GM21717 (cell line): ENCODE results near the gene KCND2.

ENCODE experiments used
- ATAC-seq: cut with Tn5 transposase; IDR thresholded peaks from one replicate; pipeline ENCODE4 v1.9.1; 2021; ENCODE audit warnings: mild to moderate bottlenecking, moderate library complexity; ENCODE audit not compliant: unreplicated experiment

KCND2 gene

DNA sequence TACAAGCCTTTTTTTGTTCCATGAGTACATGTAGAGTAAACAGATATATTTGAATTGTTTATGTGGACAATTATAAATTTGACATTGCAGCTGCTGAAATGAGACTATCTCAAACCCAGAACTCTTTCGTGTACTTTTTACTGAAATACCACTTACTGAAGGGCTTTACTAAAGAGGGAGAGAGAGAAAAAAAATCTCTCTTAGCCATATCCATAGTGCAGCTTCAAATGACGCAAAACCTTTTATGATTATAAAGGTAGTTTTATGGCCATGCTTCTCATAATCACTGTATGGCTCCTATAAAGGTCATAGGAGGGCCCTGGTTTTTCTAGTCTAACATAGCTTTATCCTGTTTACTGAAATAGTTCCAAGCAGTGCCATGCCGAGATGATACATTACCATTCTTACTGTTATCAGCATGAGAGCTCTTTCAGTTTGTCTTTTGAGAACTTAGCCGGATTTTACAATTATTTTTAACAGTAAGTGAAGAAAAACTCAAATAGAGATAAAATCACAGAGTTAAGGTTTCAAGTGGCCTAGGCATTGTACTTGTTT lies 35.1 kb downstream of the KCND2 start:
- no peak for ATAC-seq

DNA sequence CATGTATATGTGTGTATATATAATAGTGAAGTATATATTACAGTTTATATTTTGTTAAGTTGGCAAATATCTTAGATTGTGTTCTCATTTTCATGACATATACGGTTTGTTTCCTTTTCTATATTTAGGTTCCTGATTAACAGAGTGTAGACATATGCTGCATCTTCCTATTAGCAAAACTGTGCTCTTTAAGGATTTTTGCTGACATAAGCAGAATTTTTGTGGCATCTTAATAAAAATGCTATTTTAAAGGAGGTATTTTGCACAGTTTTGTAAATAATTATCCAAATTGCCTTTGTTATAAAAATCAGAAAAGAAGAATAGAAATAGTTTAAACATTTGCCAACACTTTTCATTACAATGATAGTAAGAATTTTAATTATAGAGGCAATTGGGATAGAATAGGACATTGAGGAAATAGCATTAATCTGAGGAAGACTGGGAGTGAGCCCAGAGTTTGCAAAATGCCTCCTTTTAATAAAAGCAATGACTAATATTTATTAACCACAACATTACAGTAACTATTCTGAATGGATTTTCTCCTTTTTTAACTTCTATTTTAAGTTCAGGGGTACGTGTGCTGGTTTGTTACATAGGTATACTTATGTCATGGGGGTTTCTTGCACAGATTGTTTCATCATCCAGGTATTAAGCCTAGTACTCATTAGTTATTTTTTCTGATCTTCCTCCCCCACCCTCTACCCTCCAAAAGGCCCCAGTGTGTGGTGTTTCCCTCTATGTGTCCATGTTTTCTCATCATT lies 38.2 kb downstream of the KCND2 start:
- ATAC-seq = no peak

DNA sequence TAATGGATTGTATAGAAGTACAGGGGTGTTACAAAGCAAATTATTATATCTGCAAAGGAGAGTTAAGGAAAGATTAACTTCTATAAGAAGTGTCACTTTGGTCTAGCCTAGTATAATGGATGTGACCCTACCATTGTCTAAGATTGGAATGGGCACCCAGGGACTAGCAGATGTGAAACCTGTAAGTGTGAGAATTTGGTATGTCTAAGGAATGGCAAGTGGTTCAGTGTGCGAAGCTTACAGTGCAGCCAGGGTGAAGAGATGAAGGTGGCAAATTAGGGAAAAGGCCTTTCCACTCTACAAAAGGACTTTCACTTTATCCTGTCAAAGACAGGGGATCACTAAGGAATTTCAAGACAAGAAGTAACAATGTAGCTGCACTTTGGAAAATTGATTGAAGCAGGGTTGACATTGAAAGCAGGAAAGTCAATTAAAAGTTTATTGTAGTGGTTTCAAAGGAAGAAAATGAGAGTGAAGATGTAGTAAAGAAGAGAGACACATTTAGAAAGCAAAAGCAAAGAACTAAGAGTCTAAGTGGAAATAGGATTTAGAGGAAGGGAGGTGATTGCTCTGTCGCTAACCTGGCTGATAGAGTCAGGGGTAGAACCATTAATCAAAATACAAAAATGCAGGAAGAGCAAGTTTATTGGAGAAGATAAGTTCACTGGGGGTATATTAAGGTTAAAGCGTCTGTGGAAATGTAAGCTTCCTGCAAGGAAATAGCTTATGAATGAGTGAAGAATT lies 47.4 kb downstream of the KCND2 start:
- ATAC-seq = no peak

DNA sequence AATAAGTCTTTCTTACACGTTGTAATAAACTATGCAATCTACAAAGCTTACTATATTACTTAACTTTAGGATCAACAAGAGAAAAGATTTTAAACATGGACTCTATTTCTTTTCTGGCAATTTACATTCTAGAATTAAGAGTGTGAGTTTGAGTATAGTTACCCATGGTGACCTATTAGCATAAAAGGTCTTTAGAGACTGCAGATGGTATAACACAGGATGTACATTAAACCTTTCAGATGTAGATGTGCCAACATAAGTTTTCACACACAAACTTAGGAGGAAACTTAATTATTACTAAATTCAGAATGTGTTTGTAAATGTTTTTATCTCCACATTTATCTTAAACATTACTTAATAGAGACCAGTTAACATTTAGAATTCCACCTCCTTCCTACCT lies 54.1 kb downstream of the KCND2 start:
- ATAC-seq = no peak

DNA sequence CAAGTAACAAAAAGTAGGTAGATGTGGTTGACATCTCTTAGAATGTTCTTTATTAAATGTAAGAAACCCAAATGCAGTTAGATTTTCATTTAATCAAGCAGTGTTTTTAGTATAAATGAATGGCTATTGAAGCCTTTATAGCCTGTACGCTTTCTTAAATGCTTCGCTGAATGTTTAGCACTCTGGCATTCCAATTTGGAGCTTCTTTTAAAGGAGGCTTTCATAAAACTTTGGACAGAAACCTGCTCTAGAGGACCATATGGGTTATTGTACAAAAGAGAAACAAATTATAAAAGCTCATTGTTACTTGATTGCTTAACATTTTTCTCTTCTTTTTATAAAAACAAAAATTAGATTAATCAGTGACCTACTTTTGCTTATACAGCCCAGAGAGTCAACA lies 59.5 kb downstream of the KCND2 start:
- no peak for ATAC-seq

DNA sequence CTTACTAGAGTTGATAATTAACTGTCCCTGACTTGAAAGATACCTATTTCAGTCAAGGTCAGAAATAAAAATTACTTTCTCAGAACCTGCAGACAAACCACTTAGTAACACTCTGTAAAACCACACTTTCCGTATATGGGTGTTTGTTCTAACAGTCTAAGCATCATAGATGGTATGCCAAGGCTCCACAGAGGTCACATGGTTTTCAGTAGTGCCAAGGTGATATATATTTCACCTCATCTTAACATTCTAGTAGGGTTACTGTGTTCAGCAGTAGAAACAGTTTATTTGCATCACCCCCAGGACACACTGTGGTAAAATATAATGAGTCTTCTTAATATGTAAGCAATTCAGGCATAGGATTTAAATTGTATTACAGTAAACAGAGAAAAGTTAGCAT lies 61.5 kb downstream of the KCND2 start:
- peak; percentile 83 for ATAC-seq

DNA sequence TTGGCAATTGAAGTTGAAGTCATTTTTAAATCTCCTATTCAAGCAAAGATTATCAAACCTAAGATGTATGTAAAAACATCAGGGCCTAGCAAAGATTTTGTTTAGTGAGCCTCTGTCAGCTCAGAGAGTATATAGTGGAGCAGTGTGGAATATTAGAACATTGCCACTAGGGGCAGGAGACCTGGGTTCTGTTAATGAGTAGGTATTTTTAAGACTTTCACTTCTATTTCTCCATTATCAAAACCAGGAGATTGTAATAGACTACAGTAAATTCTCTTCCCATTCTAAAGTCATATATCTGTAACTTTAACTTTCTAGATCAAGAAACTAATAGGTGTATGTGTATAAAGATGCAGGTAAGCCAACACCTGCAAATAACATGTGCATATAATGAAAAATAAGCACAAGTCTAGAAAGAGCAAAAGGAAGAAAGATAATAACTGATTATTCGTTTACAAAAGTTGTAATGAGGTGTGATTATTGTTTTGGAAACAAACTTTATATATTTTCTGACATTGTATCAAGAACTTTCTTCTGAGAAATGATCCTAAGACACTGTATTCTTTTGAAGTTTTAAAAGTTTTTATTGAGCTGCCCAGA lies 64.4 kb downstream of the KCND2 start:
- peak; percentile 66 for ATAC-seq

DNA sequence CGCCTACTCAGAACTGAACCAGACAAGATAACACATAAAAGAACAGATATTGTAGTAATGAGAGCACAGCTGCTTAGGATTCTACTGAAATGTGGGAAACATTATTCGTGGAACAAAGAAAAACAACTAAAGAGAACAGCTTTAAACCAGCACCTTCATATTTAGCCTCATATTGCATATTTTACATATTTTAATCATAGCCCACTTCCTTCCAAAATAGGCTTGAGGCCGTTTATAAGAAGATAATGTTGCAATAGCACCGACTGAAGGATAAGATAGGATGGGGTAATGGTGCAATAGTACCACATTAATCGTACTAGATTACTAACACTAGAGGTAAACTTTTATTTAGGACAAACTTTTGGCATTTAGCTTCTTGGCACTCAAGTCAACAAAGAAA lies 71.3 kb downstream of the KCND2 start:
- no peak for ATAC-seq

DNA sequence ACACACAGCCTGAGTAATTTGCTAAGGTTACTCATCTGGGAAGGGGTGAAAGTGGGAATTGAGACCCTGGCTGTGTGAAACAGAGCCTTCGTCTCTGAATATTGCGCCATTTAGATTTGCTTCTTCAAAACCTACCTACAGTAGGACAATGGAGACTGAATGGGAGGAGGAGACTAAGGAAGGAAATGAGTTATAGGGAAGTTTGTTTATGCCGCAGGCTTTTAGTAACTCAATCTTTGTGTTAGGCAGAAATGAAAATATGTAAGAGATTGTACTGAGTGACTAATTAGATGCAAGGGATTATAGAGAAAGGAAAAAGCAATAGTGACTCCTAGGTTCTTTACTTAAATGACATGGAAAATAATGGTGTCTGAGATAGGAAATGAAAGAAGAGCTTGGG lies 80.2 kb downstream of the KCND2 start:
- no peak for ATAC-seq

DNA sequence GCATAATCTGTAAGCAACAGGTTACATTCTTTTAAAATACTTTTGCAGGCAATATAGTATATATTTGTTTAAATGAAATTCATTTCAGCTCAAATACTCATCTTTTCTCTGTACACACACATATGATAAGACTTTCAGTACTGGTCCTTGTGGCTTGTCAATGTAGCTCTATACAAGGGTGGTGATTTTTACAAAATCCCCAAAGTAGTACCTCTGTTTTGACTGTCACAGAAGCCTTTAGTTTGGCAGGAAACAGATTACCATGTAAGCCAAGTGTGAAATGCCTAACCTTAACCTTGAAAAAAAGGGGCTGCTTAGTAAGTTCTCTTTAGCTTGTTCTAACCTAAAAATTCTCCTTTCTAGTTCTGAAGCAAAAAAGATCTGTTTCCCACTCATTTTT lies 87.9 kb downstream of the KCND2 start:
- ATAC-seq = peak; percentile 92

DNA sequence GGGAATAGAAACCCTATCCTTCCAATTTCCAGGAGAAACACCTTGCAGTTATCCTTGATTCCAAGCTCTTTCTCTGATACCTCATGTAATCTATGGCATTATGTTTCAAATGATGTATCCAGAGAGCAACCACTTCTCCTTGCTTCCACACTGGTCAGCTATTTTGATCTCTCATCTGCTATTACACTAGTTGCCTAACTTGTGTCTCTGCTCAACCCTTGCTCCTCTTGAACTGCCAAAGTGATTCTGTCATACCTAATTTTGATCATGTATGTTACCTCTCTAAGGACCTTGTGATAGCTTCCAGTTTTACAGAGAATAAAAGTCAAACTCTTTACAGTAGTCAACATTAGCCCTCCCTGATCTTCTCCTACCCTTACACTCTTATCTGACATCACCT lies 90.4 kb downstream of the KCND2 start:
- no peak for ATAC-seq

DNA sequence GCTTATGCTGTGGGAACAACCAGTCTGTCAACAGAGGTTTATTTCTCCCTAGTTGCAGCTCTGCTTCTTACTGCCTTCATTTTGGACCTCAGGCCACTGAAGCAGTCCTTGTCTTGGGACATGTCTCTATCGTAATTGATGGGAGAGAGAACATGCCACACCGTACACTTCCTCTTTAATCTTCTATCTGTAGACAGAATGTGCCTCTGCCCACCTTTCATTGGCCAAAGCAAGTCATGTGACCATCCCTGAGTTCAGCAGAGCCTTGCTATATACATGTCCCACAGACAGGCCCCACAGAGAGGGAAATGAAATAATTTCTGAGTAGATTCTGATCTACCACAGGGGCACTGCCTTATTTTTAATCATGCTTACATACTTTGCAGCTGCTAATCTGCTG lies 98.0 kb downstream of the KCND2 start:
- peak; percentile 61 for ATAC-seq

DNA sequence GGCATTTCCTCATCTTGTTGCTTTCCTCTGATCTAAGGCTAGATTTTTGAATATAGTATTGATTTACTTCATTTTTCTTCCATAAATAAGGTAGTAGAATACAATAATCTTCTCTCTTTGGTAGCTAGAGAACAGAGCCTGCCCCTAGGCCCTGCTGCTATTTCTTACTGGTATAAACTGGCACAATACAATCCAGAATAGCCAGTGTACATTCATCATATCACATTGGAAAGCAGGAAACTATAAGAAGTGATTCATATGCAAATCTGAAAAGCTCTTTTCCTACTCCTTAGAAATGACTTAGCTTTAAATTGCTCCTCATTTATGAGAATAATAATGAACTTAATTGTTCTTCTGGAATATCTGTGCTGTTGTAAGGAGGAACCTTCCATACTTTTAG lies 100.2 kb downstream of the KCND2 start:
- no peak for ATAC-seq

DNA sequence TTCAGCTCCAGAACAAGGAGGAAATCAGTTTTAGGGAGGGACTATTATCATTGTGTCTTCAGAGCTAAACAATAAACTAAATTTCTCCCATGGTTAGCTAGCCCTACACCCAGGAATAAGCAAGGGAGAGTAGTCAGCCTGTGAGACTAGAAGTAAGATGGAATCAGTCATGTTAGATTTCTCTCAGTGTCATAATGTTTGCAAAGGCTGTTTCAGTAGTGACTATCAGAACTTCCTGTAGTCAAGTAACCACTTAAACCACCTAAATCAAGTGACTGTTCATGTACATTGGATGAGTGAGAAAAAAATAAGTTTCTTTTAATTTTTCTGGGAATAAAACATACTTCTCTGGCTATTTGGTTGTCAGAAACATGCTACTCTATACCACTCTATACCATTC lies 121.6 kb downstream of the KCND2 start:
- peak; percentile 40 for ATAC-seq

DNA sequence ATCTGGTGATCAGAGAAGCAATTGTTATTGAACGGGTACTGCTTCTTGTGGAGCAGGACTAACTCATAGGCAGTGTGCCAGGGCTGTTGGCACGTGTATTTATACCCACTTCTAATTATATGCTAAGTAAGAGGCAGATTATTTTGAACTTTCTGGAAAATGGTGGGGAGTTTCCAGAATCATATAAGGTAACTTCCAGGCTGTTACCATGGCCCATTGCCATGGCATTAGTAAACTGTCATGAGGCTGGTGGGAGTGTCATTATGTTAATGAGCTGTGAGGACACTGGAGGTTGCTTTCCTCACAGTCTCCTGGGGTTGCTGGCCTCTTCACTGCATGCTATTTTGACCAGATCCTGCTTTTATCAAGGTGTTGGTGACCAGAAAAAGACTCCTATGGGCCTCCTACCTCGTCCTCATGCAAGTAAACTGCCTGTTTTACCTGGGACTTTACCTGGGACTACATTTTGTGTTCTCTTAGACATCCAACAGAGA lies 122.6 kb downstream of the KCND2 start:
- peak; percentile 96 for ATAC-seq

DNA sequence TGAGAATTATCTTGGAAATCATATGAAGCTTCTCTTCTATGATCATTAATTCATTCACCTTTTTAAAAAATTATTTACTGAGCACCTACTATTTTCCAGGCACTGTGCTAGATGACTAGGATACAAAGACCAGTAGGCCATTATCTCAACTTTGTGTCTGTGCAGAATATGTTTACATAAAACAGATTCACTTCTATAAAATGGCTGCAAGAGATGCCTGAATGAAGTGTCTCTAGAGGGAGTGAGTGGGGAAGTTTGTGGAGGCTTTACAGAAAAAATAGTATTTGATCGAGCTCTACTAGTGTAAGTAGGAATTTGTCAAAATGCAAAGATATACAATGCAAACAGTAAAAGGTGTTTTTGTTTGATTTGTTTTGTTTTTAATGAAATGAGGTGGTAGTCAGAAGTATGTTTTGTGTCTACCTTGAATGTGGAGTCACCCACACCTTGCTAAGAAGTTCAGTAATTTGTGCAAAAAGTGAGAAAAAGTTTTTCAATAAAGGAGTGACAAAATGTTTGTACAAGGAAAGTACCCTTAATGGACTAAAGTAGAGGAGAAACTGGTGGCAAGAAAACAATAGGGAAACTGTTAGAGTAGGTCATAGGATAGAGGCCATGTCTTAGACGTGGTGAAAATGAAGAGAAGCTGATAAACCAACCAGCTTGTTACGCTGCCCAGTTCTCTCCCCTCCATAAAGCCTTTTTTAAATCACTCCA lies 125.5 kb downstream of the KCND2 start:
- ATAC-seq = no peak

DNA sequence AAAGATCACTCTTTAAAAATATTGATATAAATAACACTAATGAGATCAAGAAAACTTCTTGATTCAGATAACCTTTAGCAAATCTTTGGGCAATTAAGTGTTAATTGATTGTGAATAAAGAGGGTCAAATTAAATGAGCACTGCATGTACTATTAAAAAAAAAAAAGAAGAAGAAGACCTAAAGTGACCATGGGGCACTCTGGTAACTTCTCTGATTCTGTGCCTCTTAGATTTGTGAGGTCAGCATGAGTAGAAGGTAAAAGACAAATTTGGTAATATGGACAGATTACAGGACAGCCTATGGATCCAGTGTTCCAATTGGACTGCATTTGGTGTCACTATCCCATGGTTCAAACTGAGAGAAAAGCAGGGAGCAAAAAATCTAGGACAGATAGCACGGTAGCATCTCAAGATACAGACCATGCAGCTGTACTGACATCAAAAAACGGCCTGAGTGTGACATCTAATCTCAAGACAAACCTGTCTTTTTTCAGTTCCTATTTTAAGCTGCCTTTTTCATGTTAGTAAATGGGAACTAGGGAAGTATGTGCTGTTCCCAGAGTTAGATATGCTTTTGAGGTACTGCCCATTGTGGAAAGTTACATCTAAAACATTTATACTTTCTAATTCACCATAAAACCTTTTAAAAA lies 128.0 kb downstream of the KCND2 start:
- ATAC-seq = peak; percentile 34

DNA sequence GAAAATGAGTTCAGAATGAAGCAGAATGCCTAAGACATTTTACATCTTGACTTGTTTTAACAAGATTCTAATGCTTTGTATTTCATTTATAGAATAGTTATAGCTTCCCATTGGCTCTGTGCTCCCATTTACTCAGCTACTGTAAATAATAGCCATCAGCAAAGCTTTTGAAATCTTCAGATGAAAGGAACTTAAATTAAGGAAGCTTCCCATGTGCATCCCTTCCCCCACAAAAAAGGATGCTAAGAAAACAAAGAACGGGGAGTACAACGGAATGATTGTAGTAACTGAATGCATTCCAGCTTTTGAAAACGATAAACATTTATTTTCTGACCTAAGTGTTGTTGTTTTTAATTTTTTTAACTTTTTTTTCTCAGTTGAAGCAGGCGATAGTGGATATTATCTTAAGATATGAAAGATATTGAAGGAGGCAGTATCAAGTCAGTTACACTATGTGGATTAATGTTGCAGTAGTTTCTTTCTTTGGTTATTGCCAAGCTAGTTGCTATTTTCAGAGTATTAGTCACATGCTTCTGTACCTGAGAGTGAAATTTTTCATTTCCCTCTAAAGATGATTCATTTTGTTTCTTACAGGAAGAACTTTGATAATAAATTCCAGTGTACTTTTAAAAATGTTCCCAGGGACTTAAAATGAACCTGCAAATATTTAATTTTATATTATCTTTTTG lies 129.2 kb downstream of the KCND2 start:
- ATAC-seq = peak; percentile 61

DNA sequence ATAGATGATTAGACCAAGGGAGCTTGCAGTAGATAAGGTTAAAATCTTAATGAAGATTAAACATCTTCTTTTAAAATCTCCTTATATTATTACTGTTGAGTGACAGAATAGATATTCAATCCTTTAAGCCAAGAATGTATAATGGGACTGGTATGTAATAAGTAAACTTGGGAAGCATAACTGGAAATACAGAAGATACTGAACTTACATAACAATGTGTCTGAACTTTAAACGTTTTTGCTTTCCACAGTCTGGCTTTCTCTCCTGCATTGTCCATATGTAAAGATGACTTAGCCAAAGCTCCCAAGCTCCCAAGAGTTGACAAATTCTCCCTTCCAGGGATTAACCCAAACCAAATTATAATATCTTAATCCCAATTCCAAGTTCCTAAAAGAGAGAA lies 129.8 kb downstream of the KCND2 start:
- ATAC-seq = no peak

DNA sequence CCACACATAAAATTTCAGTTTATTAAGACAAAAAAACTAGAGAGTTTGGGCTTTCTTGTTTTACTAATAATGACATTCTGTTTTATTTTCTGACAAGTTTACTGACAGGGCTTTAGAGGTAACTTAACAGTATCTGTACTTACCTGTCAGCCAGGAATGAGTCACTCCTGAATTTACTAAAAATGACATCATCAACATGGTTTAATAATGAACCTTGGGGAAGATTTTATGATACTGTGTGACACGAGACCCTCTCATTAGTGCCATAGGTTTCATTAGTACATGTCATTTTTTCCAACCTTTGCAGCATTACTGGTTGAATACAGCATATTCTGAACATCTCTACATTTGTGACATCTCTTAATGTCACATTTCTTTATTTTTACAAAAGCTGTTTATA lies 131.1 kb downstream of the KCND2 start:
- ATAC-seq = peak; percentile 64
